Frontal cortex (tissue), 4 donors: Measurements from ENCODE around the gene KANSL1L. TPM values are rescaled to one million over a fixed set of nuclear protein-coding genes. Genes with fewer than 3 reads are reported as not detected.

Experiments used
- DNase-seq, 2 donors: peaks; one replicate each; pipeline ENCODE4 v3.0.0; 2012; ENCODE audit warnings: low spot score in 2 of 2
- FAIRE-seq: peaks from 2 replicates; lab custom pipeline; 2012; peaks lifted over from hg19 to GRCh38; lab: Jason Lieb, UNC
- total RNA-seq: library from RNA; depleted of rRNA; stranded (reverse); fragments of >200 nt; gene quantifications from one replicate; pipeline ENCODE4 v1.2.3, GENCODE V29; 2014
- donor health status: control.
- donor health status: control.
- donor health status: control.

Gene KANSL1L
- total RNA-seq, 1 donor from 2014 or later, result 99.1 TPM

GRCh38 chr2:210007895-210008294 is 163.3 kb downstream of the KANSL1L start:
- no peak for DNase-seq
- FAIRE-seq, result no peak

- DNase-seq (no peak), FAIRE-seq (no peak)
Observed at GRCh38 chr2:210004881-210005280, 166.3 kb downstream of the KANSL1L start.

GRCh38 chr2:210003359-210003758 is 167.8 kb downstream of the KANSL1L start:
- FAIRE-seq (no peak), DNase-seq (no peak)

GRCh38 chr2:210002158-210003157 is 168.8 kb downstream of the KANSL1L start, which contains the start of gene RPE:
TSS of gene RPE (plus strand) at chr2:210002638. CDS start at chr2:210002662, 24 bp downstream.
- DNase-seq (peak; percentile 82 to 89), FAIRE-seq (peak; percentile 26)

- DNase-seq (no peak), FAIRE-seq (no peak)
Observed at GRCh38 chr2:210000464-210001324, 170.5 kb downstream of the KANSL1L start.

- DNase-seq (no peak), FAIRE-seq (no peak)
Observed at GRCh38 chr2:209998596-209998995, 172.6 kb downstream of the KANSL1L start.

- FAIRE-seq, result no peak
- DNase-seq, result no peak
Observed at GRCh38 chr2:209993968-209994367, 177.2 kb downstream of the KANSL1L start.

GRCh38 chr2:209990838-209991237 is 180.4 kb downstream of the KANSL1L start:
- DNase-seq, result no peak
- no peak for FAIRE-seq

GRCh38 chr2:209988010-209988409 is 183.2 kb downstream of the KANSL1L start:
- FAIRE-seq (no peak), DNase-seq (no peak)

- FAIRE-seq (no peak), DNase-seq (no peak)
Observed at GRCh38 chr2:209986415-209986814, 184.8 kb downstream of the KANSL1L start.

GRCh38 chr2:209985874-209986273 is 185.3 kb downstream of the KANSL1L start:
- no peak for FAIRE-seq

GRCh38 chr2:209984291-209984690 is 186.9 kb downstream of the KANSL1L start:
- no peak for DNase-seq
- FAIRE-seq, result no peak

More at GRCh38 chr2:209985874-209986273, 185.3 kb downstream of the KANSL1L start:
- no peak for DNase-seq

GRCh38 chr2:209977386-209978239 is 193.6 kb downstream of the KANSL1L start:
- FAIRE-seq, result peak; percentile 96
- DNase-seq, result peak; percentile 18 to 30

GRCh38 chr2:209976698-209977385 is 194.4 kb downstream of the KANSL1L start:
- DNase-seq (no peak), FAIRE-seq (peak; percentile 62)

GRCh38 chr2:209974576-209974975 is 196.6 kb downstream of the KANSL1L start:
- FAIRE-seq, result no peak
- DNase-seq, result no peak

- DNase-seq (no peak), FAIRE-seq (no peak)
Observed at GRCh38 chr2:209973328-209973727, 197.9 kb downstream of the KANSL1L start.
